Measurements from ENCODE around the gene SORBS2.

The SORBS2 gene

DNA sequence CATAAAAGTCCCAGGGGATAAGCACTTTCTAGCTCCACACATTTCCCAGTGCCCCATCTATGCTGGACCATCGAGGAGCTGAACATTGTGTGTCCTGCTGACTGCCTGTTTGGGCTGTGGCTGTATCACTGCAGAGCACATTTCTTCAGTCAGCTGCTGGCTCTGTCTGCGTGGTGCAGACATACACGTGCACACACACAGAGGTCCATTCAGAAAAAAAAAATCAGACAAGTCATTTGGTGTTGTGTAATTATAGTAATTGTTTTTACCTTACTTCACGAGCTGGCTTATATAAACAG is 275.6 kb downstream of the SORBS2 start:
- in situ Hi-C loops (cut with MboI; ENCODE audit: low sequenced_read_pairs), result no loop called here

GRCh38 chr4:185535612-185536410 is 276.2 kb downstream of the SORBS2 start:
- in situ Hi-C loops (cut with MboI; ENCODE audit: low sequenced_read_pairs), result no loop called here

All from HL-60/S4 treated with retinoic acid at 250 ng/mL for 4 days and 3 days (cell line).